GM12874 (cell line): ENCODE results near the gene GATAD2A.

ENCODE experiments used
- CTCF ChIP-seq: IDR thresholded peaks from 2 replicates; pipeline ENCODE4 v1.5.1; 2011; ENCODE audit warnings: low read depth, mild to moderate bottlenecking, control low read depth, low read length, moderate library complexity; ENCODE audit not compliant: insufficient read depth

GATAD2A gene

GRCh38 chr19:19526581-19527370 lies 121.3 kb downstream of the GATAD2A start:
- TF ChIP-seq CTCF, result no peak

GRCh38 chr19:19527371-19527656 lies 121.8 kb downstream of the GATAD2A start:
- TF ChIP-seq CTCF, result no peak

DNA sequence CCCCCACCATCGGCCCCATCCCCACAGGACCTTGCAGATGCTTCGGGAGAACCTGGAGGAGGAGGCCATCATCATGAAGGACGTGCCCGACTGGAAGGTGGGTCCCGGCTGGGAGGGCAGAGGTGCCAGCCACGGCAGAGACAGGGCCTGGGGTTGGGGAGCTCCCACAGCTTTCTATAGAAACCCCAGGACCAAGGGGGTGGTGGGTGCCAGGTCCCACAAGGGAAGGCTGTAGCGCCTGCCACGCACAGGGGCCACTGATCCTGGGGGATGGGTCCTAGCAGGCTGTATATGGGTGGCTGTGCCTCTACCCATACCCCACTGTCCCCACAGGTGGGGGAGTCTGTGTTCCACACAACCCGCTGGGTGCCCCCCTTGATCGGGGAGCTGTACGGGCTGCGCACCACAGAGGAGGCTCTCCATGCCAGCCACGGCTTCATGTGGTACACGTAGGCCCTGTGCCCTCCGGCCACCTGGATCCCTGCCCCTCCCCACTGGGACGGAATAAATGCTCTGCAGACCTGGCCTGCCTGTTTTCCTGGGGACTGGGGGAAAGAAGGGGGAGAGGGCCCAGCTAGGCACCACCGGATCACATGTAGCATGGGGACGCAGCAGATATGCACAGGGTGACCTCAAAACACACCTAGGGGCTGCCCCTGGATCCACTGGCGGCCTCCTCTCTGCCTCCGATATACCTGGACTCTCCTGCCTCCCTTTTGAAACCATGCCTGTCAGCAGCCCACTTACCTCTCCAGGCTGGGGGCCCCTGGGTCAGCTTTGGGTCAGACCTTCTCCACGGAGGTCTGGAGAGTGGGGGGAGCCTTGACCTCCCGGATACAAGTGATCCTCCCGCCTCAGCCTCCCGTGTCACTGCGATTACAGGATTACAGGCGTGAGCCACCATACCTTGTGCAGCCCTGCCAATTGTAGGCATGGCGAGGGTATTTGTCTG lies 122.5 kb downstream of the GATAD2A start:
- TF ChIP-seq CTCF, result no peak

DNA sequence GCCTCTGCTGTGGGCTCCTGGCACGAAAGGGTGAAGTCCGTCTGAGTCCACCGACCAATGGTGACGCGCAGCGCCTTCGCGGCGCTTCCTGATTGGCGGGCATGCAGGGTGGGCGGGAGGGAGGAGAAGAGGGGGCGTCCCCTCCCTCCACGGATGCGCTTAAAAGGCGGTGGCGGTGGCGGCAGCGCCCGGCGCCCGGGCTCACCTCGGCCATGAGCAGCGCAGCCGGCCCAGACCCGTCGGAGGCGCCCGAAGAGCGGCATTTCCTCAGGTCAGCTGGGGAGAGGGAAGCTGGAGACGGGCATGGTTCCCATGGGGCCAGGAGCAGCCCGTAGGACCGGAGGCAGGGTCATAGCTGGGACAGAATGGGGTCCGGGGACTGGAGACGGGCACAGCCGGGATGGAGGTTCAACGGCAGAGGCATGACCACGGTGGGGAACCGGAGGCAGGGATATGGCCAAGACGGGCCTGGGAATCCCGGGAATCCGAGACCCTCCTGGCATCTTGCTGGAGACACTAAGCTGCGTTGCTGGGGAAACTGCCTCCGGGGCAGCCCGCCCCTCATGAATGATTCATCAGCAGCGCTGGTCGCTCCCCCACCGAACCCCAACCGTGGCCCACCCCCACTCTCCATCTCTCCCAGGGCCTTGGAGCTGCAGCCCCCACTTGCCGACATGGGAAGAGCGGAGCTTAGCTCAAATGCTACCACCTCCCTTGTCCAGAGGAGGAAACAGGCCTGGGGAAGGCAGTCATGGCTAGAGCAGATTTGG lies 123.4 kb downstream of the GATAD2A start, which contains the start of gene YJEFN3:
YJEFN3 (plus strand) TSS at position 191 of the 770 bp plus-strand sequence; CDS start at position 213, 22 bp downstream.
- TF ChIP-seq CTCF, result no peak

DNA sequence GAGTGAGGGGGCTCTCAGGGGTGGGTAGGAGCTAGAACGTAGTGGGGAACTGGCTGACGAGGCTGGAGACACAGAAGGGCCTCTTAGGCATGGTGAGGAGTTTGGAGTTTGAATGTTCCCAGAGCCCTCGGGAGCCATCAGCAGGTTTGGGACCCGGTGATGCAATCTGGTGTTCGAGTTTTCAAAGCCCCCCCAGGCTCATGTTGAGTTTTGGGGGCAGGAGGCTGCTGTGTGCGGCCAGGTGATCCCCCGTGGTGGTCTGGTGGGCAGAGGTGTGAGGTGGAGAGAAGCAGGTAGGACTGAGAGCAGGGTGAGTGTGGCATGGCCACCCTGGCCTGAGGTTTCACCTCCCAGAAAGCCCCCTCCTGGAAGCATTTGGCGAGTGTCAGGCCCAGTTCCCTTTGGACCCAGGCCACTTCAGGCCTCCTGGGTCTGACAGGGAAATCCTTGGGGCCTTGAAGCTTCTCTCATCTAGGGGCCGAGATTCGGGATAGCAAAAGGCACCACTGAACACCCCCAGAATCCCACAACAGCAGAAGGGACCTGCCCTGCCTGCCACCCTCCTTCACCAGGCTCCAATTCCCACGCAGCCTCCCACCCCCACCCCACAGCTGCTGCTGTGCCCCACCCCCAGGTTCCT lies 124.4 kb downstream of the GATAD2A start:
- TF ChIP-seq CTCF, result no peak

GRCh38 chr19:19530423-19530804 lies 124.9 kb downstream of the GATAD2A start:
- TF ChIP-seq CTCF, result no peak
